Fibroblast of the aortic adventitia (primary cell): Measurements from ENCODE around the gene ZNF789. TPM values are rescaled to one million over a fixed set of nuclear protein-coding genes. Genes with fewer than 3 reads are reported as not detected.
A peak's percentile ranks its signal among the peaks of the same experiment; 100 is the strongest.

Experiments used
- DNase-seq: peaks from one replicate; pipeline ENCODE4 v3.0.0-alpha.2; 2010; ENCODE audit warnings: low read depth
- H3K4me3 ChIP-seq: 2 replicates; pipeline ENCODE4 v1.5.1; 2011; ENCODE audit warnings: low read depth, mild to moderate bottlenecking, control low read depth, low read length, moderate library complexity
- total RNA-seq: library from RNA; depleted of rRNA; stranded (reverse); fragments of >200 nt; gene quantifications from 2 replicates; pipeline ENCODE4 v1.2.3, GENCODE V29; 2012; ENCODE audit warnings: low replicate concordance
- TF ChIP-seq, protein P1 (sequence below): IDR thresholded peaks from 2 replicates; pipeline ENCODE4 v1.5.1; 2011; ENCODE audit warnings: mild to moderate bottlenecking, low read length, control low read depth, inconsistent platforms; ENCODE audit not compliant: insufficient read depth

ZNF789 gene
- total RNA-seq, 1 donor = 6.9 TPM

DNA sequence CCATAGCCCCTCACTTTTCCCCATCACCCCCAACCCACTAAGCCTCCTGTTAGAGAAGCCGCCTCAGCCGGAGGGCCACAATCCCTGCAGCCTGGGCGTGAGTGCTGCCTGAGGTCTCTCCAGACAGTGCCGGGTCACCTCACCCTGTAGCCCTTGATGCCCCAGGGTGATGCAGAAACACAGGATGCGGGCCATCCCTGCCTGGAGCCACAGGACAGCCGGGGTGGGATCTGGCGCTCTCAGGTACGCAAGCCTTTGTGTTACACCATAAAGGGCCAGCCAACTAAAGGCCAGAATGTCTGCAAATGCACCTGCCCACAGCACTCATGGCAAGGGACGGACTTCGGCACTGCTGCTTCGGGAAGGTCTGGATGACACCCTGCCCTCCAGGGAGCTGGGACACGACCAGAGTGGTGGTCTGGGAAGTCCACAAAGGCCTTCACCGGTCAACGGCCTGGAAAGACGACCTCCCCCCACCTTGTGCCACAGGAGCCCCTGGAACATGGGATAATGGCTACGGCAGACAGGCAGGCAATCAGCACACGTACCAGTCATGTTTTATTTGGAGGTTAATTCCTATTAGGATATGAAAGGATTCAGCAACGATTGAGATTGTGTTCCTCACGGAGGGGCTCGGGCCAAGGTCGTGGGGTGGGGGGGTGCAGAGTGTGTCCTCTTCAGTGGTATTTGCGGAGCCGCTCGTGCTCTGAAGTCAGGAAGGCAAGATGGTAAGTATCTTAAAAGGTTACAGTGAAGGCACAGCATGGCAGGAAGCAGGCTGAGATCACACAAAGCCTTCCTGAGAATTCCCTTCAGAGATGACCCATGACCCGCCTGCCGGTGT is 14.8 kb upstream of the ZNF789 start:
- TF ChIP-seq, protein P1, sequence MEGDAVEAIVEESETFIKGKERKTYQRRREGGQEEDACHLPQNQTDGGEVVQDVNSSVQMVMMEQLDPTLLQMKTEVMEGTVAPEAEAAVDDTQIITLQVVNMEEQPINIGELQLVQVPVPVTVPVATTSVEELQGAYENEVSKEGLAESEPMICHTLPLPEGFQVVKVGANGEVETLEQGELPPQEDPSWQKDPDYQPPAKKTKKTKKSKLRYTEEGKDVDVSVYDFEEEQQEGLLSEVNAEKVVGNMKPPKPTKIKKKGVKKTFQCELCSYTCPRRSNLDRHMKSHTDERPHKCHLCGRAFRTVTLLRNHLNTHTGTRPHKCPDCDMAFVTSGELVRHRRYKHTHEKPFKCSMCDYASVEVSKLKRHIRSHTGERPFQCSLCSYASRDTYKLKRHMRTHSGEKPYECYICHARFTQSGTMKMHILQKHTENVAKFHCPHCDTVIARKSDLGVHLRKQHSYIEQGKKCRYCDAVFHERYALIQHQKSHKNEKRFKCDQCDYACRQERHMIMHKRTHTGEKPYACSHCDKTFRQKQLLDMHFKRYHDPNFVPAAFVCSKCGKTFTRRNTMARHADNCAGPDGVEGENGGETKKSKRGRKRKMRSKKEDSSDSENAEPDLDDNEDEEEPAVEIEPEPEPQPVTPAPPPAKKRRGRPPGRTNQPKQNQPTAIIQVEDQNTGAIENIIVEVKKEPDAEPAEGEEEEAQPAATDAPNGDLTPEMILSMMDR = no peak
- H3K4me3 ChIP-seq = no peak overlapping the region
- no peak for DNase-seq

DNA sequence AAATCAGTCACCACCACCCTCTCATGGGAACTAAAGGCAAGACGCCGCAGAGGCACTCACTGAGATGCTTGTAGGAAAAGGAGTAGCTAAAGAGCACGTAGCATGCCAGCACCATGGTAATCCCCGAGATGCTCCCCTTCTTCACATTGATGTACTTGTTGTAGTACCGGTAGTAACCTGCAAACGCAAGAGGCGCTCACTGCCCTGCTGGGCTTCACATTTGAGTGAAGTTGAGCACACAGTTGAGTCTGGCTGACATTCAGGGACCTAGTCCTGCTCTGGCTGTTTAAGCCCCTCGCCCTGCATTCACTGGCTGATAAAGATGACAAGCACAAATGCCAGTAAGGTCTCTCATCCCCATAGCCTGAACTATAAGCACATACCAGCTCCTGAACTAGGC is 13.6 kb upstream of the ZNF789 start:
- no peak overlapping the region for H3K4me3 ChIP-seq
- peak; percentile 18 for DNase-seq
- TF ChIP-seq, protein P1 = peak; percentile 37

DNA sequence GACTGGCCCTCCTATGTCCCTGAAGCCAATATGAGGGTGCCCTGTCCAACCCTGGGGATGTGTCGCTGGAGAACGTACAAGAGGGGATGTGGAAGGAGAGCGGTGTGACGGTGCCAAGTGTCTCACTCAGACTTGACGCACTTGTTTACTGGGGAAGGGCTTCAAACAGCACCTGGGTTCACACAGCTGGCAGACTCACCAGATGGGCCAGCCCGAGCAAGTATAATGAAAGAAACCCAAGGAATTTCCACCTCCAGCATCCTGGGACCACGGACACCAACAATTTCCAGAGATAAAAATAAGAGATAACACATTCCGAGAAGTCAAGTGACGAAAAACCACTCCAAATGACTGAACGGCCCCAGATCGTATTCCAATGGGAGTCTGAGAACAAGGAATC is 12.0 kb upstream of the ZNF789 start:
- H3K4me3 ChIP-seq = no peak overlapping the region
- TF ChIP-seq, protein P1 = no peak
- no peak for DNase-seq

DNA sequence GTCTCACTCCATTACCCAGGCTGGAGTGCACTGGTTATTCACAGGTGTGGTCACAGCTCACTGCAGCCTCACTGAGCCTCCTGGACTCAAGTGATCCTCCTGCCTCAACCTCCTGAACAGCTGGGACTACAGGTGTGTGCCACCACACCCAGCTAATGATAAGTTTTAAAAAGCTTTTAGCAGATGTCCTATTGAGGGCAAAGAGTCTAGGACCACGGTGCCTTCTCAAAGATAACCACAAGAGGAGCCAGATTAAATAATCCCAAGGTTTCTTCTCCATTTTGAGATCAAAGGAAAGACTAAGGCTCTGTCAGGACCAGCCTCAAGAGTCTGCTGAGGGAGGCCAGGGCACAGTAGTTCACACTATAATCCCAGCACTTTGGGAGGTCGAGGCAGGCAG is 11.5 kb upstream of the ZNF789 start:
- TF ChIP-seq, protein P1 = no peak
- no peak overlapping the region for H3K4me3 ChIP-seq
- DNase-seq = no peak

DNA sequence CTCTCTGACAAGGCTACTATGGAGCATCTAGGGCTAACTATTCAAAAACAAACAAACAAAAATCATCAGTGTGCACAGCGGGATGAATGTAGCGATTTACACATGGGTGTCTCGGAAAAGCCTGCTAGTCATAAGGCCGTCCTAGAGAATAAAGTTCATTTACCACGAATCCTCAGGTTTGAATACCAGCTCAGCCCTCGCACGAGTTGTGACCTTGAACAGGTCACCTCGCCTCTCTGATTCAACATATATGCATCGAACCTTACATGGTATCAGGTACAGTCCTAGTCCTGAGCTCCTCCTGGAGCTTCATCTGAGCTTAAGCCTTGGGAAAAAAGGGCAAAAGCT is 7.3 kb upstream of the ZNF789 start:
- DNase-seq = no peak
- TF ChIP-seq, protein P1 = no peak
- H3K4me3 ChIP-seq = peak overlapping the region; percentile 97

DNA sequence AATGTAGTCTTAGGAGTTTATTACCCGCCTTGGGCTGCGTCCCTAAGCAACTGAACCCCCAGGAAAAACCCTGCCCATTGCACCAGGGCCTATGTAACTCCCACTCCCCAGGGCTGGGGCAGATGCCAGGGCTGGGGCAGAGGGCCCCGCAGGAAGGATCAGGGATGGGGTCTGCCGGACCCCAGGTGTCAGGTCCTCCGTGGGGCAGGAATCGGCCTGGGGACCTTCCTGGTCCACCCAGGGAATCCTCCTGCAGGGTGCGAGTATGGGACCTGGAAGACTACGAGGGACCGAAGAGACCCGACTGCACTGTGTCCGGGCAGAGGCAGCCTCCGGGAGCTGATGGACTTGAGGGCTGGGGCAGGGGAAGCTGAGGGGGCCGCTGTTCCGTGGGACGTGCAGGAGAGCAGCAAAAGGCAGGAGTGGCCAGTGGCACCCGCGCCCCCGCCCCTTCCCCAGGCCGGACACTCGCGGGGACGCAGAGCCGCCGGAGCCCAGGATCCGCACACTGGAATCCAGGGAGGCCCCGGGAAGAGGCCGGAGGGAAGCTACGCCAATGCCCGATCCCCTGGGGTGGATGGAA is 4.3 kb upstream of the ZNF789 start:
- TF ChIP-seq, protein P1 = no peak
- no peak overlapping the region for H3K4me3 ChIP-seq
- no peak for DNase-seq
